OCI-LY1 (cell line): ENCODE data around the gene SLC25A42.

Source experiments
- H2AFZ ChIP-seq: fragments of 200-600 bp; sonication (generic), shearing (Covaris generic); 2 replicates; pipeline ENCODE4 v1.6.0; 2014; ENCODE audit warnings: antibody characterized with exemption, mild to moderate bottlenecking, low read length
- H3F3A ChIP-seq: fragments of 200-600 bp; sonication (generic), shearing (Covaris generic); 2 replicates; pipeline ENCODE4 v1.6.0; 2014; ENCODE audit warnings: mild to moderate bottlenecking, antibody characterized with exemption, low read length, moderate library complexity; ENCODE audit not compliant: insufficient read depth
- H3K27ac ChIP-seq: fragments of 200-600 bp; sonication (generic); 2 replicates; pipeline ENCODE4 v1.5.1; 2014; ENCODE audit warnings: low read length, mixed run types, mild to moderate bottlenecking, low read depth; ENCODE audit not compliant: poor library complexity, severe bottlenecking
- H3K27me3 ChIP-seq: fragments of 200-600 bp; sonication (generic); 2 replicates; pipeline ENCODE4 v1.6.0; 2014; ENCODE audit warnings: antibody characterized with exemption, mild to moderate bottlenecking, low read length, moderate library complexity; ENCODE audit not compliant: insufficient read depth
- H3K36me3 ChIP-seq: fragments of 200-600 bp; sonication (generic); 2 replicates; pipeline ENCODE4 v1.6.1; 2014; ENCODE audit warnings: mild to moderate bottlenecking, antibody characterized with exemption, low read length, moderate library complexity, mixed read lengths; ENCODE audit not compliant: insufficient read depth
- H3K4me1 ChIP-seq: fragments of 200-600 bp; sonication (generic); 2 replicates; pipeline ENCODE4 v1.5.1; 2014; ENCODE audit warnings: mild to moderate bottlenecking, low read length, moderate library complexity; ENCODE audit not compliant: insufficient read depth, severe bottlenecking
- H3K4me2 ChIP-seq: fragments of 200-600 bp; sonication (generic), shearing (Covaris generic); 2 replicates; pipeline ENCODE4 v1.6.1; 2014; ENCODE audit warnings: low read length
- H3K4me3 ChIP-seq: fragments of 200-600 bp; sonication (generic); 2 replicates; pipeline ENCODE4 v1.5.1; 2014; ENCODE audit warnings: low read length, low read depth, mild to moderate bottlenecking, mixed read lengths; ENCODE audit not compliant: poor library complexity, severe bottlenecking
- H3K79me2 ChIP-seq: fragments of 200-600 bp; shearing (Covaris generic); 2 replicates; pipeline ENCODE4 v1.6.1; 2016; ENCODE audit warnings: mixed run types, low read length, mixed read lengths; ENCODE audit not compliant: insufficient read depth
- H3K9ac ChIP-seq: fragments of 200-600 bp; sonication (generic), shearing (Covaris generic); 2 replicates; pipeline ENCODE4 v1.6.1; 2014; ENCODE audit warnings: mild to moderate bottlenecking, low read length, mixed read lengths
- H3K9me2 ChIP-seq: fragments of 200-600 bp; sonication (generic), shearing (Covaris generic); 2 replicates; pipeline ENCODE4 v1.6.1; 2014; ENCODE audit warnings: low read depth, mild to moderate bottlenecking, low read length, mixed read lengths
- H3K9me3 ChIP-seq: fragments of 200-600 bp; shearing (Covaris generic); 2 replicates; pipeline ENCODE4 v1.6.1; 2014; ENCODE audit warnings: low read length, mixed read lengths
- H4K20me1 ChIP-seq: fragments of 200-600 bp; sonication (generic), shearing (Covaris generic); 2 replicates; pipeline ENCODE4 v1.6.0; 2016; ENCODE audit warnings: mild to moderate bottlenecking, low read length; ENCODE audit not compliant: insufficient read depth
- EZH2 ChIP-seq: fragments of 200-600 bp; sonication (generic), shearing (Covaris generic); IDR thresholded peaks from 2 replicates; pipeline ENCODE4 v1.8.0; 2017; ENCODE audit warnings: borderline replicate concordance, mixed run types, mild to moderate bottlenecking, antibody characterized with exemption, low read length, moderate library complexity, mixed read lengths
- TF ChIP-seq, protein P1 (sequence below): fragments of 200-600 bp; sonication (generic), shearing (Covaris generic); IDR thresholded peaks from 2 replicates; pipeline ENCODE4 v1.5.1; 2017; ENCODE audit warnings: mild to moderate bottlenecking, antibody characterized with exemption, low read length, moderate library complexity, mixed read lengths

The SLC25A42 gene

DNA sequence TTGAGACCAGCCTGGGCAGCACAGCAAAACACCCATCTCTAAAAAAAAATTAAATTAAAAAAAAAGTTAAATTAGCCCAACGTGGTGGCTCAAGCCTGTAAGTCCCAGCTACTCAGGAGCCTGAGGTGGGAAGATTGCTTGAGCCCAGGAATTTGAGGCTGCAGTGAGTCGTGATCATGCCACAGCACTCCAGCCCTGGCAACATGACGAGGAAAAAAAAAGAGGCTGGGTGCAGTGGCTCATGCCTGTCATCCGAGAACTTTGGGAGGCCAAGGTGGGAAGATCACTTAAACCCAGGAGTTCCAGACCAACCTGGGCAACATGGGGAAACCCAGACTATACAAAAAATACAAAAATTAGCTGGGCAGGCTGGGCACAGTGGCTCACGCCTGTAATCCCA, 76.7 kb downstream of the SLC25A42 start:
- Histone ChIP-seq H3K9me3 (no peaks in the 10 kb centered on the region), H3K4me3 (no peak overlapping the region), H3K9me2 (no peaks in the 10 kb centered on the region), H3K27me3 (no peaks in the 10 kb centered on the region), H3K4me2 (no peak overlapping the region), H3K36me3 (0 out of 2 replicates have a peak, but pooled peaks cover 4% of the 10 kb centered on the region), H2AFZ (no peak overlapping the region), H3K79me2 (no peaks in the 10 kb centered on the region), H3K27ac (no peak overlapping the region), H3K4me1 (peaks cover 13% of the 10 kb centered on the region), H3F3A (no peaks in the 10 kb centered on the region), H4K20me1 (no peaks in the 10 kb centered on the region), H3K9ac (no peak overlapping the region)
- TF ChIP-seq, protein P1, sequence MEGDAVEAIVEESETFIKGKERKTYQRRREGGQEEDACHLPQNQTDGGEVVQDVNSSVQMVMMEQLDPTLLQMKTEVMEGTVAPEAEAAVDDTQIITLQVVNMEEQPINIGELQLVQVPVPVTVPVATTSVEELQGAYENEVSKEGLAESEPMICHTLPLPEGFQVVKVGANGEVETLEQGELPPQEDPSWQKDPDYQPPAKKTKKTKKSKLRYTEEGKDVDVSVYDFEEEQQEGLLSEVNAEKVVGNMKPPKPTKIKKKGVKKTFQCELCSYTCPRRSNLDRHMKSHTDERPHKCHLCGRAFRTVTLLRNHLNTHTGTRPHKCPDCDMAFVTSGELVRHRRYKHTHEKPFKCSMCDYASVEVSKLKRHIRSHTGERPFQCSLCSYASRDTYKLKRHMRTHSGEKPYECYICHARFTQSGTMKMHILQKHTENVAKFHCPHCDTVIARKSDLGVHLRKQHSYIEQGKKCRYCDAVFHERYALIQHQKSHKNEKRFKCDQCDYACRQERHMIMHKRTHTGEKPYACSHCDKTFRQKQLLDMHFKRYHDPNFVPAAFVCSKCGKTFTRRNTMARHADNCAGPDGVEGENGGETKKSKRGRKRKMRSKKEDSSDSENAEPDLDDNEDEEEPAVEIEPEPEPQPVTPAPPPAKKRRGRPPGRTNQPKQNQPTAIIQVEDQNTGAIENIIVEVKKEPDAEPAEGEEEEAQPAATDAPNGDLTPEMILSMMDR = no peak
- TF ChIP-seq EZH2 = no peak

DNA sequence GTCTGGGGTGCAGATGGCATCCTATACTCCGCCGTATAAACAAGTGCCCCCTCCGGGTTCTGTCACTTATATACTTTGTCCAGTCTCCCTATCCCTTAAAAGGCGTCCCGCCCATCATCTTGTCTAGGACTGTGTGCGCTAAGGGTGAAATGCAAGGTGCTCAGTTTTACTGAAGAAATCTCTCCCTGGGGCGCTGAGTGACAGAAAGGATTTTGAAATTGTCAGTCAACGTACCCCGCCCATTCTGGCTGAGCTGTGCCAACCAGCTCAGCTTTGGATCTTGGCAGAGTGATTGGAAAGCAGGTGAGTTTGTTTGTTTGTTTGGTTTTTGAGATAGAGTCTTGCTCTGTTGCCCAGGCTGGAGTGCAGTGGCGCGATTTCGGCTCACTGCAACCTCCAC, 78.6 kb downstream of the SLC25A42 start:
- no peak overlapping the region for H3K4me2 ChIP-seq
- H3K9me2 ChIP-seq = no peaks in the 10 kb centered on the region
- H3K4me3 ChIP-seq = no peak overlapping the region
- no peaks in the 10 kb centered on the region for H4K20me1 ChIP-seq
- H3K9ac ChIP-seq = no peak overlapping the region
- TF ChIP-seq, protein P1 = no peak
- no peak for TF ChIP-seq EZH2
- no peaks in the 10 kb centered on the region for H3F3A ChIP-seq
- no peaks in the 10 kb centered on the region for H3K79me2 ChIP-seq
- no peaks in the 10 kb centered on the region for H3K27me3 ChIP-seq
- no peak overlapping the region for H2AFZ ChIP-seq
- peaks cover 20% of the 10 kb centered on the region; the same call in 1 of the 2 replicates for H3K36me3 ChIP-seq
- no peaks in the 10 kb centered on the region for H3K9me3 ChIP-seq
- H3K27ac ChIP-seq = no peak overlapping the region
- H3K4me1 ChIP-seq = peaks cover 4% of the 10 kb centered on the region

DNA sequence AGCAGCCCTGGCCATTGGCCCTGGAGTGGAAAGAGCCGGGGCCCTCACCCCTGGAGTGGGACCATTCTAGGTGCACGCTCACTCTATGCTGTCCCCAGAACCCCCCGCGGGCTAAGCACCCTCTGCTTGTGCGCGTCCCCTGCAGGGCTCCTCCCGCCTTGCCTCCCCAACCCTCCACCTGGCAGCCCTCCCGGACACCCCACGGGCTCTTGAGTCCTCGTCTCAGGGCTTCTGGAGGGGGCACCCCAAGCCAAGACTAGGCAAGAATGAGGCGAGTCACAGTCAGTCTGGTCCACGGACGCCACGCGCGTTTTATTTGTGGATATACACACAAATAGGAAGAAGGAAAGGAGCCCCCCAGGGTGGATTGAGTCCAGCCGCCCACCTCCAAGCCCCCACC, 81.5 kb downstream of the SLC25A42 start:
- no peaks in the 10 kb centered on the region for H3K9me2 ChIP-seq
- H3F3A ChIP-seq = no peaks in the 10 kb centered on the region
- H3K36me3 ChIP-seq = peaks cover 42% of the 10 kb centered on the region; the same call in 1 of the 2 replicates
- H3K4me3 ChIP-seq = no peak overlapping the region
- H3K9me3 ChIP-seq = no peaks in the 10 kb centered on the region
- no peak overlapping the region for H3K9ac ChIP-seq
- peaks cover 8% of the 10 kb centered on the region for H3K4me1 ChIP-seq
- H3K4me2 ChIP-seq = no peak overlapping the region
- no peaks in the 10 kb centered on the region for H3K79me2 ChIP-seq
- TF ChIP-seq, protein P1 = no peak
- TF ChIP-seq EZH2 = no peak
- no peak overlapping the region for H3K27ac ChIP-seq
- no peak overlapping the region for H2AFZ ChIP-seq
- H4K20me1 ChIP-seq = no peaks in the 10 kb centered on the region
- H3K27me3 ChIP-seq = no peaks in the 10 kb centered on the region
